Measurements from ENCODE around the gene RNF168. TPM values are rescaled to one million over a fixed set of nuclear protein-coding genes. Genes with fewer than 3 reads are reported as not detected.
"Not testable (repeated sequence)": the region's sequence is repeated elsewhere in the genome, so short reads cannot be mapped to it uniquely, and the experiment has no call there.

The RNF168 gene, protein sequence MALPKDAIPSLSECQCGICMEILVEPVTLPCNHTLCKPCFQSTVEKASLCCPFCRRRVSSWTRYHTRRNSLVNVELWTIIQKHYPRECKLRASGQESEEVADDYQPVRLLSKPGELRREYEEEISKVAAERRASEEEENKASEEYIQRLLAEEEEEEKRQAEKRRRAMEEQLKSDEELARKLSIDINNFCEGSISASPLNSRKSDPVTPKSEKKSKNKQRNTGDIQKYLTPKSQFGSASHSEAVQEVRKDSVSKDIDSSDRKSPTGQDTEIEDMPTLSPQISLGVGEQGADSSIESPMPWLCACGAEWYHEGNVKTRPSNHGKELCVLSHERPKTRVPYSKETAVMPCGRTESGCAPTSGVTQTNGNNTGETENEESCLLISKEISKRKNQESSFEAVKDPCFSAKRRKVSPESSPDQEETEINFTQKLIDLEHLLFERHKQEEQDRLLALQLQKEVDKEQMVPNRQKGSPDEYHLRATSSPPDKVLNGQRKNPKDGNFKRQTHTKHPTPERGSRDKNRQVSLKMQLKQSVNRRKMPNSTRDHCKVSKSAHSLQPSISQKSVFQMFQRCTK
- 23.8 and 25.1 TPM in 2 replicates for total RNA-seq (ENCODE audit: low replicate concordance)

DNA sequence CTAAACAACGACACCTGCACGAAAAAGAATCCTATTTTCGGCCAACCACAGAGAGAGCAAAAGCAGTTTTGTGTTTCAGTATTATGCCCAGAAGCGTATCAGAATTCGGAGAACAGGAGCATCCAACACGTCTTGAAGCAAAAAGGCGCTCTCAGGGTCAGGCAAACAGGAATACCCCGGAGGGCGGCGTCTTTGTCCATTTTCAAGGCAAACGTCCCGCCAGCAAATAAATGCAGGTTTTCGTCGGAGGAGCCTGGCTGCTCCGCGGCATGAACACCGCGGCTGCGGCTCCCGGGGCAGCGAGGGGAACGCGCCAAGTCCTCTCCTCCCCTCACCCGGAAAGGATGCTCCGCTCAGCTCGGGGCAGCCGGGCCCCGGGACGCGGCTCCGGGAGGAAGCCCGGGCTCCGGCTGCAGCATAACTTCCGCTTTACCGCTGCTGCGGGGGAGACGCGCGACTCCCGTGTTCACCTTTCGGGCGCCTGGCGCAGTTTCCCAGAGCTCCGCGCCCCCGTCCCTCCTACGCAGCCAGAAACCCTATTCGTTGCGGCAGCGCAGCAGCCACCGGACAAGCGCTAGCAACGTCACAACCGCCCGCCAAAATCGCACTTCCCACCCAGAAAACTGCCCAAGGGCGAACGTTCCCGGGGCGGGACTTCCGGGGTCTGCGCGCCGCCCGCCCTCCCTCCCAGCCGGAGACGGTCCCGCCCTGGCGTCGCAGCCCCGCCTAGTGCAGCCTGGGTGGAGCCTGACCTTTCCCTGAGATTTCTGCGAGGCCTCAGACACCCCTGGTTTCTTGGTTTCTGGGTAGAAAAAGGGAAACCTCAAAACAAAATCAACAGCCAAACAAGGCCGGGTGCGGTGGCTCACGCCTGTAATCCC is at the start of gene RNF168:
TSS of gene RNF168 (minus strand) at position 573 of the 881 bp plus-strand sequence. CDS start 595 bp downstream, outside the sequence.
- peak within 1 kb of the TSS; percentile 79 for H3K4me2 ChIP-seq
- TF ChIP-seq EZH2 (IDR thresholded peaks at IDR 0.05) (no peak), EZH2phosphoT487 (IDR thresholded peaks at IDR 0.05) (no peak)
- TF ChIP-seq, protein P1, sequence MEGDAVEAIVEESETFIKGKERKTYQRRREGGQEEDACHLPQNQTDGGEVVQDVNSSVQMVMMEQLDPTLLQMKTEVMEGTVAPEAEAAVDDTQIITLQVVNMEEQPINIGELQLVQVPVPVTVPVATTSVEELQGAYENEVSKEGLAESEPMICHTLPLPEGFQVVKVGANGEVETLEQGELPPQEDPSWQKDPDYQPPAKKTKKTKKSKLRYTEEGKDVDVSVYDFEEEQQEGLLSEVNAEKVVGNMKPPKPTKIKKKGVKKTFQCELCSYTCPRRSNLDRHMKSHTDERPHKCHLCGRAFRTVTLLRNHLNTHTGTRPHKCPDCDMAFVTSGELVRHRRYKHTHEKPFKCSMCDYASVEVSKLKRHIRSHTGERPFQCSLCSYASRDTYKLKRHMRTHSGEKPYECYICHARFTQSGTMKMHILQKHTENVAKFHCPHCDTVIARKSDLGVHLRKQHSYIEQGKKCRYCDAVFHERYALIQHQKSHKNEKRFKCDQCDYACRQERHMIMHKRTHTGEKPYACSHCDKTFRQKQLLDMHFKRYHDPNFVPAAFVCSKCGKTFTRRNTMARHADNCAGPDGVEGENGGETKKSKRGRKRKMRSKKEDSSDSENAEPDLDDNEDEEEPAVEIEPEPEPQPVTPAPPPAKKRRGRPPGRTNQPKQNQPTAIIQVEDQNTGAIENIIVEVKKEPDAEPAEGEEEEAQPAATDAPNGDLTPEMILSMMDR (IDR thresholded peaks at IDR 0.05), result no peak
- no peak within 1 kb of the TSS for H2AFZ ChIP-seq (replicated peaks)
- peak within 1 kb of the TSS; percentile 93 for H3K27ac ChIP-seq
- Mint-ChIP-seq H3K9me3 (peaks cover 8% of the 10 kb centered on the region), H3K4me1 (peaks cover 31% of the 10 kb centered on the region), H3K27me3 (ENCODE audit: insufficient read depth, low read depth) (peaks cover 9% of the 10 kb centered on the region), H3K36me3 (peaks cover 24% of the 10 kb centered on the region), H3K4me3 (peak within 1 kb of the TSS; percentile 100), H3K27ac (peak within 1 kb of the TSS; percentile 90)
- peaks cover 34% of the 10 kb centered on the region for H3F3A ChIP-seq (ENCODE audit: low read depth)
- H3K4me3 ChIP-seq, result peak within 1 kb of the TSS; percentile 72
- peaks cover 13% of the 10 kb centered on the region for H3K4me1 ChIP-seq
- no peaks in the 10 kb centered on the region for H3K9me3 ChIP-seq (ENCODE audit: low read depth)
- H3K9ac ChIP-seq, result peak within 1 kb of the TSS; percentile 51
- peaks cover 49% of the 10 kb centered on the region for H3K79me2 ChIP-seq (ENCODE audit: low read depth)
- peaks cover 28% of the 10 kb centered on the region for H4K20me1 ChIP-seq (ENCODE audit: low read depth)
- DNase-seq (ENCODE audit: low spot score), result peak; percentile 97
- H3K36me3 ChIP-seq, result no peaks in the 10 kb centered on the region
- H3K27me3 ChIP-seq, result no peaks in the 10 kb centered on the region

DNA sequence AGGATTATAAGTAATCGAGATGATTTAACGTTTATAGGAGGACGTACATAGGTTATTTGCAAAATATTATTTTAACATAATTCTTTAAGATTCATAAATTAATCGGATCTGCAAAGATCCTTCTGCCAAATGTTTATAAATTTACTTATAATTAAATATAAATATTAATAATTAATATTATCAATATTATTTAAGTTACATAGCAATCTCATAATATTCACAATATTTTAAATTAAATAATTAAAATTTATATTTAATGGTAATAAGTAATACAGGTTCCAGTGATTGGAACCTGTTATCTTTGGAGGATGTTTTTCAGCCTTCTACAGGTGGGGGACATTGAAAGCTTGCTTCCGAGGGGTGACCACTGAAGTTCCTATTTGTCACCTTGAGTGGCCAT is 48.7 kb upstream of the RNF168 start:
- H3K9ac ChIP-seq, result no peak overlapping the region
- H3K9me3 ChIP-seq (ENCODE audit: low read depth), result no peaks in the 10 kb centered on the region
- H3K27ac ChIP-seq, result no peak overlapping the region
- Mint-ChIP-seq H3K27ac (no peak overlapping the region), H3K9me3 (peaks cover 25% of the 10 kb centered on the region), H3K27me3 (ENCODE audit: insufficient read depth, low read depth) (no peaks in the 10 kb centered on the region), H3K4me3 (no peak overlapping the region), H3K36me3 (peaks cover 8% of the 10 kb centered on the region), H3K4me1 (no peaks in the 10 kb centered on the region)
- no peaks in the 10 kb centered on the region for H4K20me1 ChIP-seq (ENCODE audit: low read depth)
- H3K4me2 ChIP-seq, result no peak overlapping the region
- no peaks in the 10 kb centered on the region for H3K4me1 ChIP-seq
- H2AFZ ChIP-seq (replicated peaks), result no peak overlapping the region
- TF ChIP-seq EZH2 (IDR thresholded peaks at IDR 0.05) (no peak), EZH2phosphoT487 (IDR thresholded peaks at IDR 0.05) (no peak)
- TF ChIP-seq, protein P1 (IDR thresholded peaks at IDR 0.05), result no peak
- no peak overlapping the region for H3K4me3 ChIP-seq
- H3K79me2 ChIP-seq (ENCODE audit: low read depth), result no peaks in the 10 kb centered on the region
- no peaks in the 10 kb centered on the region for H3K36me3 ChIP-seq
- H3K27me3 ChIP-seq, result no peaks in the 10 kb centered on the region
- H3F3A ChIP-seq (ENCODE audit: low read depth), result no peaks in the 10 kb centered on the region
- no peak for DNase-seq (ENCODE audit: low spot score)

DNA sequence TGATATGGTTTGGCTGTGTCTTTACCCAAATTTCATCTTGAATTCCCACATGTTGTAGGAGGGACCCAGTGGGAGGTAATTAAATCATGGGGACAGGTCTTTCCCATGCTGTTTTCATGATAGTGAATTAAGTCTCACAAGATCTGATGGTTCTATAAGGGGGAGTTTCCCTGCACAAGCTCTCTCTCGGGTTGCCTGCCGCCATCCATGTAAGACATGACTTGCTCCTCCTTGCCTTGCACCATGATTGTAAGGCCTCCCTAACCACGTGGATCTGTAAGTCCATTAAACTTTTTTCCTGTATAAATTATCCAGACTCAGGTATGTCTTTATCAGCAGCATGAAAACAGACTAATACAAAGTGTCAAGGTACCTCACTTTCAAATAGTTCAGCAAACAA is 46.6 kb upstream of the RNF168 start:
- not testable (repeated sequence) for H2AFZ ChIP-seq (replicated peaks); H3K27ac ChIP-seq; H3K4me1 Mint-ChIP-seq; H3K4me3 Mint-ChIP-seq; H3K9me3 ChIP-seq (ENCODE audit: low read depth); H3K36me3 ChIP-seq; H3K27ac Mint-ChIP-seq; H3K4me1 ChIP-seq; H4K20me1 ChIP-seq (ENCODE audit: low read depth); H3K4me3 ChIP-seq; DNase-seq (ENCODE audit: low spot score); H3K4me2 ChIP-seq; H3K79me2 ChIP-seq (ENCODE audit: low read depth); H3K27me3 ChIP-seq; H3K36me3 Mint-ChIP-seq; H3K9ac ChIP-seq; H3F3A ChIP-seq (ENCODE audit: low read depth); H3K27me3 Mint-ChIP-seq (ENCODE audit: insufficient read depth, low read depth)
- H3K9me3 Mint-ChIP-seq, result peaks cover 26% of the 10 kb centered on the region

DNA sequence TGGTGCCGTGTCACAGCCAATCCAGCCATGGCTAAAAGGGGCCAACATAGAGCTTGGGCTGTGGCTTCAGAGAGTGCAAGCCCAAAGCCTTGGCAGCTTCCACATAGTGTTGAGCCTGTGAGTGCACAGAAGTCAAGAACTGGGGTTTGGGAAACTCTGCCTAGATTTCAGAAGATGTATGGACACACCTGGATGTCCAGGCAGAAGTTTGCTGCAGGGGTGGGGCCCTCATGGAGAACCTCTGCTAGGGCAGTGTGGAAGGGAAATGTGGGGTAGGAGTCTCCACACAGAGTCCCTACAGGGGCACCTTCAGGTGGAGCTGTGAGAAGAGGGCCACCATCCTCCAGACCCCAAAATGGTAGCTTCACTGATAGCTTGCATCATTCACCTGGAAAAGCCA is 45.7 kb upstream of the RNF168 start:
- H3K4me3 Mint-ChIP-seq; H3K36me3 Mint-ChIP-seq; H3K4me1 Mint-ChIP-seq; H3K4me2 ChIP-seq; H3K4me3 ChIP-seq; H3K36me3 ChIP-seq; H3K4me1 ChIP-seq; H3K9me3 ChIP-seq (ENCODE audit: low read depth); H3F3A ChIP-seq (ENCODE audit: low read depth); H4K20me1 ChIP-seq (ENCODE audit: low read depth); H2AFZ ChIP-seq (replicated peaks); DNase-seq (ENCODE audit: low spot score); H3K9ac ChIP-seq; H3K27ac Mint-ChIP-seq; H3K27me3 Mint-ChIP-seq (ENCODE audit: insufficient read depth, low read depth); H3K79me2 ChIP-seq (ENCODE audit: low read depth); H3K27ac ChIP-seq; H3K27me3 ChIP-seq: not testable (repeated sequence)
- H3K9me3 Mint-ChIP-seq, result peaks cover 26% of the 10 kb centered on the region
